Suppressor macrophage (primary cell): ENCODE results near the gene NAV3.

ENCODE experiments used
- DNase-seq, 4 experiments: peaks; one replicate each; pipeline ENCODE4 v3.0.0-alpha.2; 2020 to 2022

NAV3 gene

DNA sequence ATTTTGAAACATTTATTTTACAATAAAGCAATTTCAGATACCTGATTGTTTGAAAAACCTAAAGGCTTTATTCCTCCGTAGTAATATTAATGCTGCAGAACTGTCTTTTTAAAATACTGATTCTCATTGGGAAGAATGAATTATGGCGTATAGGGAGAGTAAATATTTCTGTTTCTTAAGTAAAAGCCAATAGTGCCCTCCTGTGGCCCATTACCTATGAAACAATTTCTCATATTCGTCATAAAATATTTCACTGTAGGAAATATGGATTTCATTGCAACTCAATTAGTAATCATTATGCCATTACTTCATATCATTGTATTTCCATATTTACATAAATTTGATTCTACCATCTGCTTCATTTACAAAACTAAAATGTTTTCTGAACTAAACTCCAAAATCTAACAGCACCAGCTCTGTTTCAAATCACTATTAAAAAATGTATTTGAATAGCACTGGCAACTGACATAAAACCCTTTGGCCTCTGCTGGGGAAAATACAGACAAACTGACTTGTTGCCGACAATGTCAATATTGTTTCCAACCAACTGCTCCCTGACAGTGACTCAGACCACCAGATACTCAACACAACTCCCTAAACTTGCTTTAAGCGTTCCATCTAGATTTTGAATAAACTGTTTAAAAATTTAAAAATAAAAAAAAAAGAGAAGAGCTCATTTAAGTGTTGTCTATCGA lies 290.3 kb downstream of the NAV3 start:
- DNase-seq: peak; percentile 4 to 50 (median 38)

DNA sequence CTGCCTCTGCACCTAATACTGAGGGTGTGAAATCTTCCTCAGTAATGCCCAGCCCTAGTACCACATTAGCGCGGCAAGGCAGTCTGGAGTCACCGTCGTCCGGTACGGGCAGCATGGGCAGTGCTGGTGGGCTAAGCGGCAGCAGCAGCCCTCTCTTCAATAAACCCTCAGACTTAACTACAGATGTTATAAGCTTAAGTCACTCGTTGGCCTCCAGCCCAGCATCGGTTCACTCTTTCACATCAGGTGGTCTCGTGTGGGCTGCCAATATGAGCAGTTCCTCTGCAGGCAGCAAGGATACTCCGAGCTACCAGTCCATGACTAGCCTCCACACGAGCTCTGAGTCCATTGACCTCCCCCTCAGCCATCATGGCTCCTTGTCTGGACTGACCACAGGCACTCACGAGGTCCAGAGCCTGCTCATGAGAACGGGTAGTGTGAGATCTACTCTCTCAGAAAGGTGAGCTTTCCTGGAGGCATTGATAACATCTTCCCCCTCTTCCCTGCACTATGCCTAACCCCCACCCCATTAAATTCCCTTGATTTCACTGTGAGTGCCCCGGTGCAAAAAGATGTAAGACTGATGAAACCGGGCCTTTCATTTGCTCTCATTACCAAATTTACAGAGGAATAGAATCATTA lies 291.4 kb downstream of the NAV3 start:
- no peak for DNase-seq

DNA sequence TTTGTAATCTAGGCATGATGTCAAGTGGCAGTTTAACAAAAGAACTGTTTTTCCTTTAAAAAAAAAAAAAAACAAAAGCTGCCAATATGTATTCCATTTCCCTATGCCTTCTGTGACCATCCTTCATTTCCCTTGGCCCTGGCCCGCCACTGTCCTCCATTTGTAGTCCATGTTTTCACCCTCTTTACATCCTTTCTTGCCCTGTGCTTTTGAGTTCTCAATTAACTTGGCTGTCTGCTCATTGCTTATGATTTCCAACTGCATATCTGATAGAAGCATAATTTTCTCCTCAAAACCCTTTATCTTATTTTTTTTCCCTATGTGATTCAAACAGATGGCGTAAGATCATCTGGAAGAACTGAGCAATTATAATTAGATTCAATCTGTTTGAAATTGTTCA lies 297.5 kb downstream of the NAV3 start:
- no peak for DNase-seq

DNA sequence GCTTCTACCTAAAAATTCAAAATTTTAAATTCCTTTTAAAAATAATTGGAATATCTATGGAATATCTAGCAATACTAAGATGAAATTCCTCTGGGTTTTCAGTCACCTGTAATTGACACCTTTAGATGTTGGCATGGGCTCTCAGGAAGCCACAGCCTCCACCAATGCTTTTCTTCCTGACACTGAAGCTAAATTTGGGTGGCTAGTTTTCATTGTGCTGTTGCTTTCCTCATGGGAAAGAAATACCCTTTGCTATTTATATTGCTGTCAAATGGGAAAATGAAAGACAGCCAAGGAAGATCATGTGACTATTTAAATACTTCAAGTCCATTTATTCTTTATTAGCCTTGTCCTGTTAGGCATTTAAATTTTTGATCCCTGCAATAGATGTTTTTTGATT lies 313.0 kb downstream of the NAV3 start:
- no peak for DNase-seq

DNA sequence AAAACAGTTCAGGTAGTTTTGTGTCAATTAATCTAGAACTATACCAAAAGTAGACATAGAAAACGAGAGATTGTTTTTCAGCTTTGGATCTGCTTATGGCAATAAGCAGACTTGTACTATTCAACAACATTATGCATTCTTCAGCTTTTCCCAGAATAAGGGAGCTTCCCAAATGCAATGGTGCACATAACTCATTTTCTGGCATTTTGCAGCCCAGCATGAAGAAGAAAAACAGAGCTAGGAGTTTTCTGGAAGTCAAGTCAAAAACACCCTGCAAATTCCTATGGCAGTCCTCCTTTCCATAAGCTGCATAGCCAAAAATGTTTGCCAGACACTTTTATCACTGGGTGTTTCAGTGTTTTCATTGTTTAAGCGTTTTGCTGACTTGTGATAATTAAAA lies 314.7 kb downstream of the NAV3 start:
- DNase-seq: no peak

DNA sequence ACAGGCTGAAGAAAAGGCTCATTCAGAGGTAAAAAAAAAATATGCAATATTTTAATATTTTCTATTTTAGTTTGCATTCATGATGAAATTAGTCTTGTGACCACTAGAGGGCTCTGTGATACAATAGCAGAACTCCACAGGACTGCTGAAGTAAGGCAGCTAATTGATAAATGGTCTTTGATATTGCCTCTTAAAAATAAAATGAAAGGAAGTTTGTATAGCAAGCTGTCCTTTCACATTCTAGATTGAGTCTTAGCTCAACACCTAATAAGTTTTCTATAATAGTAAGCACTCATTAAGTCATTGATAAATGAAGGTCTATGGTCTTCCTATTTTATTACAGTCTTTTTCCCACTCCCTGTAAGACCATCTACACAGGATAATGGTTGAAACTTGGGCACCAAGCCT lies 315.7 kb downstream of the NAV3 start:
- peak; percentile 2 to 74 (median 36) for DNase-seq

DNA sequence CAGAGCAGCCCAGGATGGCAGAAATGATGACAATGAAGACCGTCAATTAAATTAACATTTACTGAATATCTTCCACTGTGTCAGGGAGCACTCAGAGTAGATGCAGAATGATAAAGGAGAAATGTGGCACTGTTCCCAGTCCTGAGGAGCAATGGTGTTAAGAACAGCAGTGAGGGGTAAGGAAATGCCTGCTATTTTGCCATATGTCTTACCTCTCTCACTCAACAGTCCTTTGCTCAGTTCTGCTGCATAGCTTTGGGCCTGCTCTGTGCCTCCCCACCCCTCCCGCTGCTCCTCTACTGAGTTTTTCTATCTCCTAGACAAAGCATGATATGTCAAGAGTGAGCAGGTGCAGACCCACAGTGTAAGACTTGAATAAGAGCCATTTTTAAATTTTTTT lies 318.8 kb downstream of the NAV3 start:
- DNase-seq: no peak

DNA sequence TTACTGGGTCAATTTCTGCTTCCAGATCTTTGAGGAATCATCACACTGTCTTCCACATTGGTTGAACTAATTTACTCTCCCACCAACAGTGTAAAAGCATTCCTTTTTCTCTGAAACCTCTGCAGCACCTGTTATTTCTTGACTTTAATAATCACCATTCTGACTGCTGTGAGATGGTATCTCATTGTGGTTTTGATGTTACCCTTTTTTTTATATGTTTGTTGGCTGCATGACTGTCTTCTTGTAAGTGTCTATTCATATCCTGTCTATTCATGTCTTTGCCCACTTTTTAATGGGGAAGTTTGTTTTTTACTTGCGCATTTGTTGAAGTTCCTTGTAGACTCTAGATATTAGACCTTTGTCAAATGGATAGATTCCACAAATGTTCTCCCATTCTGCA lies 324.9 kb downstream of the NAV3 start:
- no peak for DNase-seq

DNA sequence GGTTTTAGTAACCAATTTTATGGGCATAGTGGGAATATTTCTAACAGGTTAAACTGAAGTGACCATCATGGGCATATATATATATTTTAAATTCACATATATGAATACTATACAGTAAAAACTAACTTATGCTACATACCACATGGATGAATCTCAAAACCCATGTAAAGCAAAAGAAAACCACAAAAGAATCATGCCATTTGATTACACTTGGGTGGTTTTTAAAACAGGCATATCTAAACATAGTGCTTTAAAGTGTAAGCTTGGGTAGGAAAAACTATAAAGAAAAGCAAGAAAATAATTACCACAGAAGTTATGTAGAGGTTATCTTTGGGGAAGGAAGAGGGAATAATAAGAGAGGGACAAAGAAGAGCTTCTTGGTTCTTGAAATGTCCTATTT lies 326.1 kb downstream of the NAV3 start:
- no peak for DNase-seq

DNA sequence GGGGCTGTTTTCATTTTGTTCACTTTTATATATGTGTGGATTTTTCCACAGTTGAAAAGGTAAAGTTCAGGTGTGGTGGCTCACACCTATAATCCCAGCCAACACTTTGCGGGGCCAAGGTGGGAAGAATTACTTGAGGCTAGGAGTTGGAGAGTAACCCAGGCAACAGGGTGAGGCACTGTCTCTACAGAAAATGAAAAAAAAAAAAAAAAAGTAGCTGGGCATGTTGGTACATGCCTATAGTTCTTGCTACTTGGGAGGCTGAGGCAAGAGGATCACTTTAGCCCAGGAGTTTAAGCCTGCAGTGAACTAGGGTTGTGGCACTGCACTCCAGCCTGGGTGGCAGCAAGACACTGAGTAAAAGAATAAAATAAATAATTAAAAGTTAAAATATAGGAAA lies 326.5 kb downstream of the NAV3 start:
- no peak for DNase-seq

DNA sequence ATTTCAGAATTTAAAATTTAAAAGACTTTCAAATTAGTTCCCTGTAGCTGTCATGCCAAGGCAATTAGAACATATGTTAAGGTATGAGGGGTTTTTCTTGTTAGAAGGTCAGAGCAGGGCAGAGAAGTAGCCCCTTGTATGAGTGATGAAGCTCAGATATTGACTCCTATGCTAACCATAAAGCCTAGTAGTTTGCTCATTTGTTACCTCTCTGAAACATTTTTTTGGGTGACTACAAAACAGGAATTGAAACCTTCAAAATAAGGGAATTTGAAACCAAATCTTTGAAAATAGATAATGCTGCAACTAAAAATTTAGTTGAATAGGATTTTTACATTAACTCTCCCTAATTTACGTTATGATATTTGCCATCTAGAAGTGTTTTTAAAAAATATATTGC lies 333.5 kb downstream of the NAV3 start:
- no peak for DNase-seq

DNA sequence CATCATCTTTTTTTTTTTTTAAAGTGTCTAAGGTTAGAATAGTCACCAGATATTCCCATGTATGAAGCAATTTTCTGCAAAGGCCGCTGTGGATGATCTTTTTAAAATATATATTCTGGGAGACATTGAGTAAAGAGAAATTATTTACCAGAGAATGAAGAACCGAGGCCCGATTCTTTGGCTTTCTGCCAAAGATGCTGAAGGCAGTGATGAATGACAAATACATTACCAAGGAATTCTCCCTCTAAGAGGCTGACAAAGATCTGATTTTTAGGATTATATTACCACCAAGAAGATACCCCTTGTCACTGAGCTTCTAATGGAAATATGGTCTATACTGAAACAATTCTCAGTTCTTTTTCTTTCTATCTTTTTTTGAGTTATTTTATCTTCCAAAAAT lies 336.8 kb downstream of the NAV3 start:
- DNase-seq: no peak

DNA sequence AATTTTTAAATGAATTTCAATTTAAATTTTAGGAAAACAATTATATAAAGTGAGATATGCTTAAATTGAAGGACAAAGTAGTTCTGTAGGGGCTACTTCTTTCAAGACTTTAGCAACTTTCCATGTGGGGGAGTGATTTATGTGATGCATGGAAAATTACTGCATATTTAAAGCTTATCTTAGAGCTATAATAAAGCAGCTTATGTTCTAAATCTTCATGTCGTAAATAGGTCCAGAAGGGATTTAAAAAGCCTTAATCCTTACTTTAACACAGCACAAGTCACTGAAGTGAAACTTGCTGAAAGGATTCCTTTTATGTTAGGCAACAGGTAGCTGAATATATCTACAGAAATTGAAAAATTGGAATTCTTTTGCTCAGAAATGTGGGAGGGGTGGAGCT lies 340.4 kb downstream of the NAV3 start:
- DNase-seq: no peak

DNA sequence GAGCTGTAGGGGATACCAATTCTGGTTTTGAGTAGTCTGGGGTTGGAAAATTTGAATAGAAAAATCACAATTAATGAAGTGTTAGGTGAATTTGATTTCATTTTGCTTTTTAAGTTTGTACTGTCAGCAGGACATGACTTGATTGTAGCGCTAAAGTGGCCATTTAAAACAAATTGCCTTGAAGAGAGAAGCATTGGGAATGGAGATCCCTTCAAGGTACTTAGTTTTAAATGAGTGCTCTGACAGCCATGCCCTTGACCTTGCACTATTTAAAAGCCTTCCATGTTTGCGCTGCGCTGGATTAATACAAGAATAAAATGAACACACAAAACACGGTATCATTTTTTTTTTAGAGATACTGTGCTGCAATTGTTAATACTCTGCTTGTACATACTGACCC lies 345.9 kb downstream of the NAV3 start:
- DNase-seq: no peak

DNA sequence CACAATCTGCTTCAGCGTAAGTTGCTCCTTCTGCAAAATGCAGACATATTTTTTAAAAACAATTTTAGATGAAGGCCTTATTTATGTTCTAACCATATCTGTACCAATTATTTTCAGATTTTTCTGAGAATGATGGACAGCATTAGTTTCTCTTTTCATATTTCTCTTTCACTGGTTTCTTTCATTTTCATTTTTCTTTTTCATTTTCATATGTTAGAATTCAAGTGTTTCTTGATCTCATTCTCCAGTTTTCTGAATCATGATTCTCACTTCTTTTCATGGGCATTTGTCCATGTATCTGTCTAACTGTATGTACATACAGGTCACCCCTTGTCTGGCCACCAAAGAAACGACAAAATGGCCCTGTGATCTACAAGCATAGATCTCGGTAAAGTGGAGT lies 346.6 kb downstream of the NAV3 start:
- no peak for DNase-seq

DNA sequence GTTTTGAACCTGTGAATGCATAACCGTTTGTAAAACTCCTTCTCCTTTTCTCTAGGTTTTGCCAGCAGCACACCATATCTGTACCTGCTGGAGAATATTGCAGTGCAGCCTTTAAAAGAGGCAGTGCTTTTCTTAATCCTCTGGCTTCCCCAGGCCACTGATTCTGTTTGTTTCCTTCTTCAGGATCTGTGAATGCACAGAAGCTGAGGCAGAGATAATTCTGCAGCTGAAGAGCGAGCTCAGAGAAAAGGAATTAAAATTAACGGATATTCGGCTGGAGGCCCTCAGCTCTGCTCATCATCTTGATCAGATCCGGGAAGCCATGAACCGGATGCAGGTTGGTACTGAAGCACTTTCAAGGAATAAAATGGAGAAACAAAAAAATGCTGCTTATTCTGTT lies 348.7 kb downstream of the NAV3 start:
- DNase-seq: no peak

DNA sequence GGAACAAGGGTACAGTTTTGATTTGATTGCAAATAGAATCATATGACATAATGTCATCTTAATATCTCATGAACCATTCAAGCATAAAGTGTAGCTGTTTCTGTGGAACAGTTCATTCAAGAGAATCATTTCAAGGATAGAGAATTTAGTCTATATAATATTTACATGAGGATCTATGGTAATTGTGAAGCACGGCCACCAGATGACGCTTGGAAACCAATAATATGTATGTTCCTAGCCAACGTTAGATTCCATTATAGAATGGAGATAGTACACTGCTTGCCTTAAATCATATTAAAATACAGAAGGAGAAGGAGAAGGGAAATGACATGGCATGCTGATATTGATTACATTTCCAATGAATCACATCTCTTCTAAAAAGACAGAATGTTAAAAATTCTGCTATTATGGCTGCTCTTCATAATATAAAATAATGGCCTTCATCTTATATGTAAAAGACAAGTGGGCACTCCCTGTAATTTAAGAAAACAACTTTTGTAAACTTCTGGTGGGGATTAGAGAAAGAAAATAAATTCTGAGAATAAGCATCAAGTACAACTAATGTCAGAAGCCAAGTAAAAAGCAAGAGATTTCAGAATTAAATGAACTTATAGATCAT lies 351.0 kb downstream of the NAV3 start:
- peak in 3 of 4 experiments; percentile 3 to 12 (median 4) for DNase-seq

DNA sequence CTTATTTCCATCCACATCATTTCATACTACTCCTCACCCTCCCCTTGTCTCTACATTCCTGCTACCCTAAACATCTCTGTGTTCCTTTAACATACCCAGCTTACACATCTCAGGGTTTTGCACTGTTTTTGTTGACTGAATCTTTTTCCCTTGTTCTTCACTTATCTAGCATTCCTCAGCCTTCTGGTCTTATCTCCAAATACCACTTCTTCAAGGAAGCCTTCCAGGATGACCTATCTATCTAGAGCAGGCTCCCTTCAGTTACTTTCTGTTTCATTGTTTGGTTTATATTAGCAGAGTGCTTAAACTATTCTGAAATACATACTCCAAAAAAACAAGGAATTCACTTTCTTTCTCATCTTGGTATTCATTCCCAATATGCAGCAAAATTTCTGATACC lies 353.1 kb downstream of the NAV3 start:
- DNase-seq: no peak

DNA sequence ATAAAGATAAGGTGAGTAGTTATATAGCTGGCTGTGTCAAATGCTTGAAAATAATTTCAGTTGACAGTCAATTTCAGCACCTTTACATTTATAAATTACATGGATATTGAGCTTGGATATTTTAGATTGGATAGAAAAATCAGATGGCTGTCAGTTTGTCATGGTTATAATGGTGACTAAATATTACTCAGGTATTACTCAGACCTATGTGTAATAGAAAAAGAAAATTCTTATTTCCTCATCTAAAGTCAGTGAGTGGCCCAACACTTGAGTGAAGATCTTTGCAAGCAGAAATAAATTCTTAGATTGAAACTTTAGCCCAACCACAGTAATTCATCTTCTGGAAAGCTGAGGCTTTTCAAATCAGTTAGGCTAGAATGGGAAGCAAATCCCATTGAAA lies 354.4 kb downstream of the NAV3 start:
- no peak for DNase-seq

DNA sequence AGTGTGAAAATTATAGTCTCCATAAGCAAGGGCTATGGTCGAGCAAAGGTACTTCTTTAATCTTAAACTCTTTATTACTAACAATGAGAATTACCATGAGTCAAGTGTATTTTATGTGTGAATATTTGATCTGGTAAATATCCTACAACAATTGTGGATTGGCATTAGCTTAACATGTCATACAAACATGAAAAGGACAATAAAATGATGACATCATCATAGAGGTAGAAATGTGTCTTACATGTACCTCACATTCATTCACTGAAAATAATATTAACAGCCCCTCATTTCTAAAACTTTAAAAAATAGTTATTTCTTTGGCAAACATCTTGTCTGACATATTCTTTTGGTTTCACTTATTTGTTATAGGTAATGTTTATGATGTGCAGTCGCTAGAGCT lies 355.0 kb downstream of the NAV3 start:
- DNase-seq: no peak

DNA sequence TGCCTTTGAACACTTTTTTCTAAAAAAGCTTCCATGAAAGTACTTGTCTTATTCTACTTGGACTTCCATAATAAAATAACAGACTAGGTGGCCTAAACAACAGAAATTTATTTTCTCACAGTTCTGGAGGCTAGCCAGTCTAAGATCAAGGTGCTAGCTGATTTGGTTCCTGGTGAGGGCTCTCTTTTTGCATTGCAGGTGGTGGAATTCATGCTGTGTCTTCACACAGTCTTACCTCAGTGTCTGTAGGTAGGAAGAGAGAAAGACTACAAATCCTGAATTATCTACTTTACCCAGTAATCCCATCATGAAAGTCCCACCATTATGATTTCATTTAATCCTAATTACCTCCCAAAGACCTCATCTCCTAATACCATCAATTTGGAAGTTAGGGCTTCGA lies 356.0 kb downstream of the NAV3 start:
- DNase-seq: no peak

DNA sequence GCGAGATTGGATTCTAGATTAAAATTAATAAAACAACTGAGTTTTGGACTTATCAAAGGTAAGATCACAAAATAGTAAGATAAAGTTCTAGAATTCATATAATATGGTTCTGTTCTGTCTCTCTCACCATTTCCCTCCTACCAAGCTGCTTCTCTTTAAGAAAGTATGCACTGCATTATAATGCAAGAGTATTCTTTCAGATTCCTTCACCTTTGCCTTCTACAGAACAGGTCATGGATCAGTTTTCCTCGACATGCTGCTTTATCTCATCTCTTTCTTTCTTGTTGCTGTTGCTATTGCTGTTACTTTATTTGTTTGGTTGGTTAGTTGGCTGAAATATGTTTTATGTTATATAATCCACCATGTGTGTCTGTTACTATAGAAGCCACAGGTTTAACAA lies 357.0 kb downstream of the NAV3 start:
- no peak for DNase-seq

DNA sequence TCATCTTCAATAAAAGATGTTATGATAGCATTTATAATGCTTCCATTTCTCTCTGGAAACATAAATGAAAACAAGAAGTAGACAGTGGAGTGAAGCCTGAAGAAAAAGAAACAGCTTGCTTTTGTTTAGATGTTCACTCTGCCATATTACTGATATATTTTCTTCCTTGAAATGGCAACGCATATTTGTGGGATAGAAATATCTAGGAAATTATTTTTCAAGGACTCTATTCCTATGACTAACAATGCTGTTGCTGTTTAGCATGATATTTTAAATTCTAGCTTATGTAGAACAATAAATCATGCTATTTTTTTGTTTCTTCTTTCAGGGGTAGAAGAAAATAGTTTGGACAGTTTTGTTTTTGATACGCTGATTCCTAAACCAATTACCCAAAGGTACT lies 359.0 kb downstream of the NAV3 start:
- DNase-seq: no peak

DNA sequence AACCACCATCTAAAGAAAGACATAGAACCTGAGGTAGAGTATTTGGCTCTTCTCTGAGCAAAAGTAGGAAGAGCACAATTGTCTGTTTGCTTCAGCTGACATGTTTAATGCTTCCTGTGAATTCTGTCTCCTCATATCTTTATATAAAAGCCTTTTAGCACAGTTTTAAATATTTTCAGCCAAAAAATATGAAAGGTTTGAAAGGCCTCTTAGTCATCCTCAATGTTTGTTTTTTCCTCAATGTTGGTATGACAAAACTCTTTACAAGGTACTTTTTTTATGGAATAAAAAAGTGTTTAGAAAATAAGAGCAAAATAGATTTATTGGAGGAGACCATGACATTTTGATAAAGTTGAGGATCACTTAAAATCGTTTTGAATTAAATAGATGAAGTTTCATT lies 360.9 kb downstream of the NAV3 start:
- DNase-seq: no peak
